Activated T-helper 2 cell treated with anti-CD3 and anti-CD28 coated beads, Interferon-gamma antibody, Interleukin-2, Interleukin-4, amounts not matched to agents 10 μg/mL and 5 μg/mL and 100 μg/mL, durations not matched to agents 14 hours and 24 hours and 36 hours (primary cell): ENCODE results near the gene ATP6V0A1. TPM values are rescaled to one million over a fixed set of nuclear protein-coding genes. Genes with fewer than 3 reads are reported as not detected.

Experiments
- DNase-seq: peaks from one replicate; pipeline ENCODE4 v3.0.0; 2021; ENCODE audit warnings: low spot score
- H3K27ac Mint-ChIP-seq: one replicate; pipeline ENCODE4 v1.8.0; 2021; ENCODE audit warnings: mixed read lengths
- H3K27me3 Mint-ChIP-seq: one replicate; pipeline ENCODE4 v1.8.0; 2021; ENCODE audit warnings: low read depth, mixed read lengths
- H3K36me3 Mint-ChIP-seq: one replicate; pipeline ENCODE4 v1.8.0; 2021; ENCODE audit warnings: low read depth, mixed read lengths
- H3K4me1 Mint-ChIP-seq: one replicate; pipeline ENCODE4 v1.8.0; 2021; ENCODE audit warnings: low read depth, mixed read lengths
- H3K4me3 Mint-ChIP-seq: one replicate; pipeline ENCODE4 v1.8.0; 2021; ENCODE audit warnings: low read depth, mild to moderate bottlenecking, moderate library complexity, mixed read lengths
- H3K9me3 Mint-ChIP-seq: one replicate; pipeline ENCODE4 v1.8.0; 2021; ENCODE audit warnings: mixed read lengths
- intact Hi-C: fragments of 100-400 bp; cut with micrococcal nuclease; formaldehyde crosslinking; loops from one replicate; pipeline ENCODE4 v1.15.1; 2023
- total RNA-seq: library from RNA; stranded (reverse); gene quantifications from 2 replicates; pipeline ENCODE4 v1.2.3, GENCODE V29; 2022

The ATP6V0A1 gene
- total RNA-seq, 1 donor from 2014 or later: 17.5 TPM

DNA sequence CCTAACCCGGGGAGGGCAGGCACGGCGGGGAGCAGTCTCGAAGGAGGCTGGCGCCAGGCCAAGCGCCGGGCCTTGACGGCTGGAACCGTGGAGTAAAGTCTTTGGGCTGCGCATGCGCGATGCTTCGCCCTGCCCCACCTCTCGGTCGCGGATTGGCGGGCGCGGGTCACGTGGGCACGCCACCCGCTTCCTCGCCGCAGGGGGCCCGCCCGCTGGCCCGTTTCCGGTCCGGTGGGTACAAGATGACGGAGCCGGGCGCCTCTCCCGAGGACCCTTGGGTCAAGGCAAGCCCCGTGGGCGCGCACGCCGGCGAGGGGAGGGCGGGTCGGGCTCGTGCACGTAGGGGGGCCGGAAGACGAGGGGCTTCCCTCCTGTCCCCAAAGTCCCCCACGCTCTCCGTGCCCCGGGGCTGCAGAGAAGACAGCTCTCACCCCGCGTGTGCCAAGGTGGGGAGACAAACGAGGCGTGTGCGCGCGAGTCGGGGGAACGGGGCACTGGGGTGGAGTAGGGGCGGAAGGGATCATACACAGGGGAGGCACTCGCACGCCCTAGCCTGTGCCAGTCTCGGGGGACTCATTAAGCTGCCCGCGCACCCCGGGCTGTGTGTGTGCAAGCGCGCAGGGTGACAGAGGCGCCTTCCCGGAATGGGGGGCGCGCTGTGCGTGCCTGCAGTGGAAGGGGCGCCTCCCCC, 108.3 kb downstream of the ATP6V0A1 start, which contains the start of gene MLX:
TSS of gene MLX (plus strand) at position 218 of the 691 bp plus-strand sequence. CDS start at position 243, 25 bp downstream.
- peak within 1 kb of the TSS; percentile 86 for H3K4me3 Mint-ChIP-seq
- H3K27me3 Mint-ChIP-seq: no peaks in the 10 kb centered on the region
- H3K4me1 Mint-ChIP-seq: peaks cover 33% of the 10 kb centered on the region
- intact Hi-C loops: loop anchor here (1.0 kb wide), 1 partner anchor 10 kb away; the partner anchor contains the start of gene PSMC3IP
- no peaks in the 10 kb centered on the region for H3K9me3 Mint-ChIP-seq
- DNase-seq: peak; percentile 89
- H3K27ac Mint-ChIP-seq: peak within 1 kb of the TSS; percentile 80
- peaks cover 76% of the 10 kb centered on the region for H3K36me3 Mint-ChIP-seq

DNA sequence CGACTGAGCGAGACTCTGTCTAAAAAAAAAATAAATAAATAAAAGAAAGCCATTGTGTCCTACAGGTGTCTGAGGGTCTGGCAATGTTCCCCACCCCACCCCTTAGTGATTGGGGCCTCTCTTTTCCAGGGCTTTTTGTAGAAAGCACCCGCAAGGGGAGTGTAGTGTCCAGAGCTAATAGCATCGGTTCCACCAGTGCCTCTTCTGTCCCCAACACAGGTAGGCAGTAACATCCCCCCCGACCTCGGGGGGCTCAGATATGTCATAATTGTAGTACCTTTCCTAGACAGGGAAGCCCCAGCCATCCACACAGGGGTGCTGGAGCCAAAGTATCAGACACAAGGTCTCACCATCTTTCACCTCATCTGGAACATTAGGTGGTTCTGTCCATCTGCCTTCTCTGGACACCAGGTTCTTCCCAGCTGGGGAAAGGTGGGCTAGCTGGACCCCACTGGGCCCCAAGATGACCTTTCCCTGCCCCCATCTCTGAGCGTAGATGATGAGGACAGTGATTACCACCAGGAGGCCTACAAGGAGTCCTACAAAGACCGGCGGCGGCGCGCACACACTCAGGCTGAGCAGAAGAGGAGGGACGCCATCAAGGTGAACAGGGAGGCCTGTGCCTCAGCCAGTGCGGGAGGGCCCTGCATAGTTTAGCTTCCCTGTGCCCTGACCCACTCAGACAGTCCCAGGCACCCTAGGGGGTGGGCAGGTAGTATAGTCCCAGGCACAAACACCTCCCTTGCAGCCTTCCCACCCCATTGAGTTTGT, 109.8 kb downstream of the ATP6V0A1 start:
- intact Hi-C loops: no loop called here
- Mint-ChIP-seq H3K27me3 (no peaks in the 10 kb centered on the region), H3K36me3 (peaks cover 75% of the 10 kb centered on the region), H3K27ac (no peak overlapping the region), H3K4me1 (peaks cover 26% of the 10 kb centered on the region), H3K9me3 (no peaks in the 10 kb centered on the region), H3K4me3 (peak overlapping the region; percentile 86)
- DNase-seq: no peak

DNA sequence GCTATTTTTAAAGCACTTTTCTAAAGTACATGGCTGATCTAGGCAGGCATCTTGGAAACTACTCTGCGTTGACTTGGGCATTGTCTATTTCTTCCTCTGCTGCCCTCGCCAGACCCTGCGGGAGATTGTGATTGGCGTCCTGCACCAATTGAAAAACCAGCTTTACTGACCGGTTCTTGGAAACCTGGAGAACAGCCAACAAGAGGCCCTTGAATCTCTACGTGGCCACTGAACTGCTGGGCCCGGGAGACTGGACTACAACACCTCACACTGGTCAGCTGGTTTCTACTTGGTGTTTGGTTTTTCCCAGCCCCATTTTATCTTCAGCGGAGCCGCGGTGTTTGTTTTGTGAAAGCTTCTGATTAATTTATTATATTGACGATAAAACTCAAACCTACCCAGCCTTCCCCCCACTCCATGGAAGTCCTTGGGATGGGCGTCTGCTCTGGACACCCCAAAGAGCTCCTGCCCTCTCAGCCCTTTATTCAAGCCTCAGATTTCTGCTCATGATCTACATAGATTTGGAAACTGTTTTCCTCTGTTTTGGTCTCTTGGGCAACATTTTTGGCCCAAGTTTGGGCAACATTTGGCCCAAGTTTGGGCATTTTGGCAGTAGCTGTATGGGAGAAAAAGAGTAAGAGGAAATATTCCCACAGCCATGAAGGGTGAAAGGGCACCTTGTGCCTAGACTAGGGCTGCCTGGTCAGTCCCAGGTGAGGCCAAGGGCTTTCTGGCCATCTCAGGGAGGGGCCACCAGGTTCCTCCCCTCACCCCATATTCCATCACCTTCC, 113.0 kb downstream of the ATP6V0A1 start:
- peaks cover 28% of the 10 kb centered on the region for H3K4me1 Mint-ChIP-seq
- H3K36me3 Mint-ChIP-seq: peaks cover 77% of the 10 kb centered on the region
- intact Hi-C loops: loop anchor here (10.0 kb wide), 1 partner anchor 423 kb away; the partner anchor contains the start of gene RPL27

More for the DNA sequence above, 113.0 kb downstream of the ATP6V0A1 start:
- no peaks in the 10 kb centered on the region for H3K9me3 Mint-ChIP-seq
- H3K27me3 Mint-ChIP-seq: no peaks in the 10 kb centered on the region
- DNase-seq: no peak
- no peak overlapping the region for H3K4me3 Mint-ChIP-seq
- no peak overlapping the region for H3K27ac Mint-ChIP-seq

Other genes with a start within 250 kb of the ATP6V0A1 start
- 162 and 164 TPM in 2 replicates for gene STAT5B, start 182.5 kb upstream of the ATP6V0A1 start, total RNA-seq
- 288 and 302 TPM in 2 replicates for gene STAT5A, start 170.4 kb upstream of the ATP6V0A1 start, total RNA-seq
- gene STAT3, start 70.4 kb upstream of the ATP6V0A1 start, total RNA-seq: 250 and 262 TPM in 2 replicates
- gene CAVIN1, start 35.6 kb upstream of the ATP6V0A1 start, total RNA-seq: 3.5 and 3.8 TPM in 2 replicates
- gene NAGLU, start 77.4 kb downstream of the ATP6V0A1 start, total RNA-seq: 17.4 and 19.9 TPM in 2 replicates
- 0.91 and 1.4 TPM in 2 replicates for gene HSD17B1, start 94.0 kb downstream of the ATP6V0A1 start, total RNA-seq
- gene COASY, start 103.3 kb downstream of the ATP6V0A1 start, total RNA-seq: 90.6 and 91.6 TPM in 2 replicates
- gene MLX, start 108.2 kb downstream of the ATP6V0A1 start, total RNA-seq: 54.8 and 60.0 TPM in 2 replicates
- gene PSMC3IP, start 118.9 kb downstream of the ATP6V0A1 start, total RNA-seq: 23.3 and 26.6 TPM in 2 replicates
- 37.7 and 39.0 TPM in 2 replicates for gene RETREG3, start 150.5 kb downstream of the ATP6V0A1 start, total RNA-seq
- 85.5 and 94.9 TPM in 2 replicates for gene TUBG1, start 150.8 kb downstream of the ATP6V0A1 start, total RNA-seq
- gene TUBG2, start 200.4 kb downstream of the ATP6V0A1 start, total RNA-seq: 12.2 and 12.6 TPM in 2 replicates
- gene PLEKHH3, start 218.1 kb downstream of the ATP6V0A1 start, total RNA-seq: 0.57 and 1.0 TPM in 2 replicates
- gene CCR10, start 223.0 kb downstream of the ATP6V0A1 start, total RNA-seq: 0.16 and 0.23 TPM in 2 replicates
- 1.3 and 2.4 TPM in 2 replicates for gene CNTNAP1, start 223.7 kb downstream of the ATP6V0A1 start, total RNA-seq